ENCODE measurements around the gene MUC5AC. TPM values are rescaled to one million over a fixed set of nuclear protein-coding genes. Genes with fewer than 3 reads are reported as not detected.
A peak's percentile ranks its signal among the peaks of the same experiment; 100 is the strongest.

MUC5AC gene
- total RNA-seq, 2 donors from 2014 or later, result not detected

DNA sequence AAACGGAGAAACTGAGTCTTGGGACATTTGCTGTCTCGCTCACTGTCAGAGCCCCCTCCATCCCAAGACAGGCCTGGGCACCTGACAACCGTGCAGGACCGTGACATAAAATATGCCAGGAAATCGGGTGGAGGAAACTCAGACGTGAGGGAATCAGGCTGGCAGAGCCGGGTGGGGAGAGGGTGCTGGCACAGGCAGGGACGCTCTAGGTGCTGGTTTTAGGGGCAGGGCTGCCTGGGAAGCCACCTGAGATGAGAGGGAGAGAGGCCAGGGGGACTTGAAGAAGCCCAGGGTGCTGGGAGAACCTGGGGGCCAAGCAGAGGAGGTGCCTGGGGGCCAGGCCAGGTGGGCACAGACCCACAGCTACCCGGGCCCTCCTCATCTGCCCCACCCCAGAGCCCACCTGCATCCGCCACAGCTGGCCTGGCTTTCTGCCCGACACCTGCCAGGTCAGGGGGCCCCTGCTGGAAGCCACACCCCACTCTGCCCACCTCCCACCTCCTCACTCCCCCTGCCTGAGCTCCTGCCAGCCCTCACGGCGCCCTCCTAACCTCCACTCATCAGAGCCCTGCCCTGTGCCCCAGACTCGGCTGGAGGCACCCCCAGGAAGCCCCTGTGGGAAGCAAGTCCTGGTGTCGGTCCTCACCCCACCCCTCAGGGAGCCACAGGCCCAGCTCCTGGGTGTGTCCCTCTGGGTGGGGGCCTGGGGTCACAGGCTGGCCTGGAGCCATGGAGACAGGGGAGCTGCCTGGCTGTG is 27.3 kb upstream of the MUC5AC start:
- Mint-ChIP-seq H3K9me3 (peaks cover 17 to 21% of the 10 kb centered on the region in 2 donors), H3K36me3 (peaks cover 21 to 23% of the 10 kb centered on the region in 2 donors), H3K27ac (no peak overlapping the region)
- DNase-seq (ENCODE audit: low spot score in 2 of 2) (peak in 1 of 2 donors; percentile 35), ATAC-seq (no peak)

DNA sequence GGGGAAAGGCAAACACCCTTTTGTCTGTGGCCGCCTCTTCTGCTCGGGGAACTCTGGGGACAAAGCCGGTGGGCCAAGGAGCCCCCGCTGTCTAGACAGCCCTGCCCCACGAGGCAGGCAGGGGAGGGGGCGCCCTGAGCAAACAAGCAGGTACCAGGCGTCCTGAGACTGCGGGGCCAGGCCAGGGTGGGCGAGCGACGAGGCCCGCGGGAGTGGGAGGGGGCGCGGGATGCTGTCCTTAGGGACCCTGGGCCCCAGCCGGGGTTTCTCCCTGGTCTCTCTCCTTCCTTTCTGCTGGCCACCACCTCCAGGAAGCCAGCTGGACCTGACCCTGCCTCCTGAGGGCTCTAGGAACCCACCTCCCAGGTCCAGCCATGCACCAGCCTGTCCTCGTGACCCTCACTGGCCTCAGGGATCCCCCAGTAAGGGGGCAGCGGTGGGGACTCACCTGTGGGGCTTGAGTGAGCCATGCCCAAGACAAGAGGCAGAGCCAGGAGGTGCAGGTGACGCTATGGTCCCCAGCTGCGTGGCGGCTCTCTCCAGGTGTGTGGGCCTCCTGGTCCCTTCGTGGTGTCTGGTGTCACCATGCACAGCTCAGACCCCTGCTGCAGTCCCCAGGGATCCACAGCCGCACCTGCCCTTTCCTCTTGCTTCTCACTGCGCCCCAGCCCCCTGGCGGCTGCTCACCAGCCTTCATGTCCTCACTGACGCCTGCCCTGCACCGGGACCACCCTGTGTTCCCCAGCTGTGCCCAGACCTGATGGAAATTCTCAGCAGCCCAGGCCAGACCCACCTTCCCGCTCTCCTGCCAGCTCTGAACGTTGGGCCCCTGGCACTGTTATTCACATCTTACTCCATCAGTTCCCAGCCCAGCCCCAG is 26.5 kb upstream of the MUC5AC start:
- peaks cover 17 to 21% of the 10 kb centered on the region in 2 donors for H3K9me3 Mint-ChIP-seq
- H3K36me3 Mint-ChIP-seq, result peaks cover 21 to 23% of the 10 kb centered on the region in 2 donors
- DNase-seq (ENCODE audit: low spot score in 2 of 2) (peak in 1 of 2 donors; percentile 26), ATAC-seq (no peak)
- no peak overlapping the region for H3K27ac Mint-ChIP-seq

DNA sequence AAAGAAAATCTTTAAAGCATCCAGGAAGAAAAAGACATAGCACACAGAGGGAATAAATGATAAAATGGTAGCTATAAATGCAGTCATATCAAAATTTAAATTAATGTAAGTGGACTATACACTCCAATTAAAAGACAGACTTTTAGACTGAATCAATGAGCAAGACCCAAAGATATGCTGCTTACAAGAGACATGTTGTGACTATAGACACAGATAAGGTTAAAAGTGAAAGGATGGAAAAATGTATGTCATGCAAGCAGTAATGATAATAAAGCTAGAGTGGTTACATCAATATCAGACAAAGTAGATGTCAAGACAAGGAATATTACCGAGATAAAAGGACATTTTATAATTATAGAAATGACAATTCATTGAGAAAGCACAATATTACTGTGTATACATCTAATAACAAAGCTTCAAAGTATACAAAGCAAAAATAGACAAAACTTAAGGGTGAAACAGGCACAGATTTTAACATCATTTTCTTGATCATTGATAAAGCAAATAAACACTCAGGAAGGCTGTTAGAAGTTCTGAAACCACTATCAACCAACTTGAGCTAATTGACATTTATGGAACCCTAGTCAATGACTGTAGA is 22.8 kb upstream of the MUC5AC start:
- H3K9me3 Mint-ChIP-seq, result peaks cover 17 to 21% of the 10 kb centered on the region in 2 donors
- H3K36me3 Mint-ChIP-seq, result peaks cover 21 to 23% of the 10 kb centered on the region in 2 donors
- ATAC-seq (no peak), DNase-seq (ENCODE audit: low spot score in 2 of 2) (no peak)
- H3K27ac Mint-ChIP-seq, result no peak overlapping the region

DNA sequence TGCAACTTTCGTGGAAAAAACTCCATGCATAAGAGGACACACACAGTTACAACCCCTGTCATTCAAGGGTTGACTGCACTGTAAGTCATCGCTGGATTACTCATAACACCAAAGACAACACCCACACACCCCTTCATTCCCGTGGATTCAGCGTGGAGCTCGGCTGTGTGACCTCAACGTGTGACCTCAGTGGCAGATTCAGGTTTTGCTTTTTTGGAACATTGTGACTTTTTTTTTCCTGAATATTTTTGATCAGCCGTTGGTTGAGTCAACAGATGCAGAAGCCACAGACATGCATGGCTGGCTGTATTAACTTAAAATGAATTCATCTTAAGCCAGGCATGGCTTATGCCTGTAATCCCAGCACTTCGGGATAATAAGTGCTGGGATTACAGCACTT is 19.7 kb upstream of the MUC5AC start:
- ATAC-seq (peak; percentile 64 to 75), DNase-seq (ENCODE audit: low spot score in 2 of 2) (no peak)
- Mint-ChIP-seq H3K27ac (no peak overlapping the region), H3K36me3 (peaks cover 33 to 34% of the 10 kb centered on the region in 2 donors), H3K9me3 (peaks cover 36 to 42% of the 10 kb centered on the region in 2 donors)

DNA sequence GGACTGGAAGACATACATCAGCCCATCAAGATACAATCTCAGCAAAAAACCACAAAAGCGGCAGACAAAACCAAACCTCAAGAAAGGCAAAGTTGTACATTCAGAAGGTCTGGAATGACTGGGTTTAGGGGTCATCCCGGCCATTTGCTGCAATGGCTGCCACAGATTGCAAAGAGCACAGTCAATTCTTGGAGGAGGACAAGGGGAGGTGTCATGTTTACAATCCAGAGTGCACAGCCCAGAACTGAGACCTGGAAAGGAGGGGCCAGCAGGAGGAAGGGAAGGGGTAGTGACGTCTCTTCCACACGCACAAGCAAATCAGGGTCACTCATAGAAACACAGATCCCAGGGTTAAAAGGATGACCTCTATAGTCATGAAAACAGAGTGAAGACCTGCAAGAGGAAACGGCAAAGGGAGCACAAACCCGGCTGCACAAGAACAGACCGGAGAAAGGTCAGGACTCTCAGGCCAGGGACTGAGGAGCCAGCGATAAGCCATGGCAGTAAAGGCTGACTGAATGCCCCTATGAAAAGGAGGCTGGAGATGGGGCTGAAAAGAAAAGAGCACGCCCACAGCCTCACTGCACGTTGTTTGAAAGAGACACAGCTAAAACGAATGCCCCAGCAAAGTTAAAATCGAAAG is 18.2 kb upstream of the MUC5AC start:
- DNase-seq (ENCODE audit: low spot score in 2 of 2), result no peak
- Mint-ChIP-seq H3K36me3 (peaks cover 20 to 25% of the 10 kb centered on the region in 2 donors), H3K27ac (no peak overlapping the region), H3K9me3 (peaks cover 33 to 36% of the 10 kb centered on the region in 2 donors)
- ATAC-seq, result peak in 1 of 2 donors; percentile 14

DNA sequence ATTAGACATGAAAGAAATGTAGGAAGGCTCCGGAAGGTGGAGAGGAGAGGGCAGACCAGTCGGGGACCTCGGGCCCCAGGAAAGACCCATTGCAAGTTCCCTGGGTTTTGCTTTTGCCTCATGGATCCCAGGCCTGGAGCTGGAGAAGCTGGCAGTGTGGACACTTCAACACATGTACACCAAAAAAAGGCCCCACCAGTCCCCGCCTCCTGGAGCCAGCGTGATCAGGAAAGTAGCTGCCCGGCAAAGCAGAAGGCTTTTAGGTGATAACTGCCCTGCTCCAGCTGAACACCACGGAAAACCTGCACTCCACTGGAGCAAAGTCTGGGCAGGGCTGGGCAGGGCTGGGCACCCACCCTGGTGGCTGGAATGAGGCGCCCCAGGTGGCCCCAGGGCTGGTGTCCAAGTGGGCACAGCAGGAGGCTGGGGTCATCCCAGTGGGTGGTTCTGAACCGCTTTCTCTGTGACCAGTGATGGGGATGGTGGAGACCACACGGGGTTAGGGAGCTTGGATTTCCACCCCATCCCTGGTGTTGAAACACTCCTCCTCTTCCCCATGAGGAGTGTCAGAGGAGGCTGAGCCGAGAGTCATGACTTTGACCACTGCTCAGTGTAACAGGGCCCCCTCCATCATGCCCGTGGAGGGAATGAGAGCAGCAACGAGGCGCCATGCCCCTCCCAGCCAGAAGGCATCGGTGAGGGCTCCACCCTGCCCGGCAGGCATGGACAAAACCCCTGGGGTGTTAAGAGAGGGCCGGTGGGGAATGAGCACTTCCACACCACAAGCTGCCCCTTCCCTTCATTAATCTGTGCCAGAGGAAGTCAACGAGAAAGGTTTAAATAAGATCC is 16.9 kb upstream of the MUC5AC start:
- DNase-seq (ENCODE audit: low spot score in 2 of 2) (no peak), ATAC-seq (no peak)
- peaks cover 28 to 31% of the 10 kb centered on the region in 2 donors for H3K9me3 Mint-ChIP-seq
- H3K36me3 Mint-ChIP-seq, result peaks cover 18 to 19% of the 10 kb centered on the region in 2 donors
- H3K27ac Mint-ChIP-seq, result no peak overlapping the region

DNA sequence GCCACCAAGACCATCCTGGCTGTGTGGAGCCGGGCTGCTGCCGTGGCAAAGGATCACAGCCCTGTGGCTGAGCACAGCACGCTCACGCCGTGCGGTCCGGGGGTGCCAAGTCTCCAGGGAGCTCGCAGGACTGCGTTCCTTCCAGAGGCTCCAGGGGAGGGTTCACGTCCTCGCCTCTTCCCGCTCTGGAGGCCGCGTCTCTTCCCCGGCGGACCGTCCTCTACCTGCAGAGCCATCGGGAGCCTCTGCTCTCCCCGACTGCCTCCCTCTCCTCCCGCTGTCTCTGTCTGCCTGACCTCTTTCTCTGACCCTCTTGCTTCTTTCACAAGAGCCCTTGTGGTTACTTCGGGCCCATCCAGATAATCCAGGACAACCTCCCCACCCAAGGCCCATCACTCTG is 11.4 kb upstream of the MUC5AC start:
- Mint-ChIP-seq H3K27ac (no peak overlapping the region), H3K36me3 (peaks cover 17 to 24% of the 10 kb centered on the region in 2 donors), H3K9me3 (peaks cover 32 to 37% of the 10 kb centered on the region in 2 donors)
- ATAC-seq, result no peak
- DNase-seq (ENCODE audit: low spot score in 2 of 2), result no peak

DNA sequence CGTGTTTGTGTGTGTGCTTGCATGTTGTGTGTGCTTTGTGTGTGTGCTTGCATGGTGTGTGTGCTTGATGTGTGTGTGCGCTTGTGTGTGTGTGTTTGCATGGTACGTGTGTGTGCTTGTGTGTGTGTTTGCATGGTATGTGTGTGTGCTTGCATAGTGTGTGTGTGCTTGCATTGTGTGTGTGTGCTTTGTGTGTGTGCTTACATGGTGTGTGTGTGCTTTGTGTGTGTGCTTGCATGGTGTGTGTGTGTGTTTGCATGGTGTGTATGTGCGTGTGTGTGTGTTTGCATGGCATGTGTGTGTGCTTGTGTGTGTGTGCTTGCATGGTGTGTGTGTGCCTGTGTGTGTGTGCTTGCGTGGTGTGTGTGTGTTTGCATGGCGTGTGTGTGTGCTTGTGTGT is 10.0 kb upstream of the MUC5AC start:
- ATAC-seq (no peak), DNase-seq (ENCODE audit: low spot score in 2 of 2) (no peak)
- peaks cover 18 to 22% of the 10 kb centered on the region in 2 donors for H3K9me3 Mint-ChIP-seq
- H3K27ac Mint-ChIP-seq, result no peak overlapping the region
- H3K36me3 Mint-ChIP-seq, result peaks cover 2 to 11% of the 10 kb centered on the region in 2 donors

DNA sequence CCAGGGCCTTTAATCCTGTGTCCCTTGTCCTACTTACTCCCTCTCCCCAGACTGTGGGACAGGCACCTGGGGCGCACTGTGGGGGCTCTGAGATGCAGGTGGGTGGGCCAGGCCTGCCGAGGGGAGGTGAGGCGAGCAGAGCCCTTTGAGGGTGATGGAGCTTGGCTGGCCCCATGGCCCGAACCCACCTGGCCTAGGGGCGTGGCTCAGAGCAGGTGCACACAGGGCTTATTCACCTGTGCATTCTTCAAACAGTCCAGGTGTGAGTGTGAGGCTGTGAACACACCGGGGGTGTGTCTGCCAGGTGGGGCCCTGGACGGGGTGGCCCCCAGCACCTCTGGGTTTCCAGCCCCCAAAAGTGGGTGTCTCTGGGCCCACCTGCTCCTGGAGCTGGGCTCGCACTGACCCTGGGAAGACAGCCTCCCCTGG is 9.0 kb upstream of the MUC5AC start:
- no peak for ATAC-seq
- no peak overlapping the region for H3K27ac Mint-ChIP-seq
- no peak for DNase-seq (ENCODE audit: low spot score in 2 of 2)
- peaks cover 0 to 7% of the 10 kb centered on the region in 2 donors for H3K36me3 Mint-ChIP-seq
- peaks cover 9 to 13% of the 10 kb centered on the region in 2 donors for H3K9me3 Mint-ChIP-seq

DNA sequence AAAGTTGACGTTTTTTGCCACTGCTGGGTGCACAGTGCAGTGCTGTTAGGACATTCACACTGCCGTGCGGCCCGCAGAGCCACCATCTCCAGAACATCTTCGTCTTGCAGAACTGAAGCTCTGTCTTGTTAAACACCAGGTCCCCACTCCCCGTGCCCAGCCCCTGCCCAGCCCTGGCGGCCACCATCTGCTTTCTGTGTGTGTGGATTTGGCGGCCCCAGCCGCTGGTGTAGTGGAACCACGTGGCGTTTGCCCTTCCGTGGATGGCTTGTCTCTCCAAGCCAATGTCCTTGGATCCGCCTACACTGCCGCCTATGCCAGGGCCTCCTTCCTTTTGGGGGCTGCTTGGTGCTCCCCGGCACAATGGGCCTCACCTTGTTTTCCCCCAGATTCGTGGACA is 8.2 kb upstream of the MUC5AC start:
- ATAC-seq (no peak), DNase-seq (ENCODE audit: low spot score in 2 of 2) (peak in 1 of 2 donors; percentile 47)
- no peak overlapping the region for H3K27ac Mint-ChIP-seq
- peaks cover 9 to 10% of the 10 kb centered on the region in 2 donors for H3K9me3 Mint-ChIP-seq
- peaks cover 0 to 7% of the 10 kb centered on the region in 2 donors for H3K36me3 Mint-ChIP-seq

DNA sequence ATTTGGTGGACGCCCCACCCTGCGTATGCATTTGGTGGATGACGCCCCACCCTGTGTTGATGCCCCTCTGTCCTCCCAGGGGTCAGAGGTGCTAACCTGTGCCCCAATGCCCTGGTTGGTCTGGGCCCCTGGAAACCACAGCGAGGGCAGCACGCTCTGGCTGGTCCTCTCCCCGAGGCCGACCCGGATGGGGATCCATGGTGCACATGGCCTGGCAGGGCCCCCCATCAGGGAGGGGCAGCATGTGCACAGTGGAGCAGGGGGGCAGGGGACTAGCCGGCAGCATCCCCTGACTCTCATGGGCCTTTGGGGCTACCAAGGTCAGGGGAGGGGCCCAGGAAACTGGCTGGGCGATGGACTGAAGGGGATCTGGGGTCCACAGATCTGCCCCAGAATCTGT is 7.6 kb upstream of the MUC5AC start:
- no peak for ATAC-seq

DNA sequence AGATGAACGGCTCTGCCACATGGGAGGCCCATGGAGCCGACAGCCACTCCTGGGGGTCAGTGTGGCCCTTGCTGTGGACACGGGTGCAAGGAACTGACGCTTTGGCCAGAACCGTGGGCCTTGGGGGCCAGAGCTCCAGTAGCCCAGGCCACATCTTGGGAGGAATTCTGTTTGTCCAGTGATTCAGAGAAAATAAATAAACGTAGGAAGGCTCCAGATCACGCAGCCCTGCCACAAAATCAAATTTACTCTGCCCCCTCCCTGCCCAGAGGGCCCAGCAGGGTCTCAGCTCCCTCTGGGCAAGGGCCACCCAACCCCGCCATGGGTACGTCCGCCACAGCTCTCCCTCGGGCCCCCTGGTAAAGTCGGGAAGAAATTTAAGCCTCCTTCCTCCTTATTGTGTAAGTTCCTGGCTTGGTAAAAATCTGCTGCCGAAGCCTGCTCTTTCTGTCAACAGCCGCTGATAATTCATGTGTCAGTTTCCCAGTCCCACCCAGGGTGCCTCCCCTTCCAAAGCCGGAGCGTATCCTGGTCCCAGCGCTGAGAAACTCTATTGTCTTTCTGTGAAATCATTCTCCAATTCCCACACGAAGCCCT is 6.9 kb upstream of the MUC5AC start:
- no peak for ATAC-seq

More for the DNA sequence above, 7.6 kb upstream of the MUC5AC start:
- no peak overlapping the region for H3K27ac Mint-ChIP-seq
- DNase-seq (ENCODE audit: low spot score in 2 of 2), result peak in 1 of 2 donors; percentile 28
- peaks cover 9 to 10% of the 10 kb centered on the region in 2 donors for H3K9me3 Mint-ChIP-seq
- H3K36me3 Mint-ChIP-seq, result peaks cover 0 to 7% of the 10 kb centered on the region in 2 donors

DNA sequence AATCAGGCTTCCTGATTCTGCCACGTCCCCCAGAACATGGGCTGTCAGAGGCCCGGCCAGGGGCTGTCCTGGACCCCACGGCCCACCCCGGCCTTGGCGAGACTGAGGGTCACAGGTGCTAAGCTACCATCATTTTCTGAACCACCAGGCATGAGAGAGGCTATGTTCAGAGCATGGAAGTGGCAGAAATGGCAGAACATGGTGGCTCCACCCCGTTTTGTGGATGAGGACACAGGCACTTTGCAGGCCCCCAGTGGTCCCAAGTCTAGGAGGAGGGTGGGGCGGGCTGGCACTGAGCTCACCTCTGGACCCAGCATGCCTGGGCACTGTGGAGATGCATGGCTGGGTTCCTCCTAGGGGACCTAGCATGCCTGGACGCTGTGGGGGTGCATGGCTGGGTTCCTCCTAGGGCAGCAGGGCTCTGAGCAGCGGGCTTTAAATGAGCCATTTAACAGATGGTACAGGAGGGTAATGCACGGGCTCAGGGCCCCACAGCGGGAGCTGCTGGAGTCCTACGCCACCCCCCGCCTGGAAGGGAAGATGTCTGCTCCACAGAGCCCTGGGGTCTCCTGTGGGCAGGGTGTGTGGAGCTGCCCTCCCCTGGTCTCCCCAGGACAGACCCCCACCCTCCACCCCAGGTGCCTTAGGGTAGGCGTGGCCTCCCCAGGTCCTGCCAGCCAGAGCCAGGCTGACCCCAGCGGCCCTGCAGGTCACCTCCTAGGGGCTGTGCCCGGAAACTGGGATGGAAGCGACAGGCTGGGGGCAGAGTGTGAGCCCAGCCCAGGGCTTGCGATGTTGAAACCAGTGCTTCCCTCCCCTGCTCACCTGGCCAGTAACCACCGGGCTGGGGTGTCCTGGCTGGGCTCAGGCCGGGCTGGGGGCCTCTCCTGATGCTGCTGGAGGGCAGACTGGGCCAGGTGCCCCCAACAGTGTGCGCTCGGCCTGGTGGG is 6.1 kb upstream of the MUC5AC start:
- Mint-ChIP-seq H3K27ac (no peak overlapping the region), H3K9me3 (peaks cover 9 to 10% of the 10 kb centered on the region in 2 donors), H3K36me3 (peaks cover 0 to 7% of the 10 kb centered on the region in 2 donors)
- DNase-seq (ENCODE audit: low spot score in 2 of 2), result peak in 1 of 2 donors; percentile 54
- peak in 1 of 2 donors; percentile 8 for ATAC-seq

More for the DNA sequence above, 6.9 kb upstream of the MUC5AC start:
- Mint-ChIP-seq H3K36me3 (peaks cover 0 to 7% of the 10 kb centered on the region in 2 donors), H3K9me3 (peaks cover 9 to 10% of the 10 kb centered on the region in 2 donors), H3K27ac (no peak overlapping the region)
- peak in 1 of 2 donors; percentile 30 for DNase-seq (ENCODE audit: low spot score in 2 of 2)
